GM12892 (cell line): ENCODE data around the gene FYB1.

Experiments
- DNase-seq: peaks from one replicate; pipeline ENCODE4 v3.0.0; 2011; ENCODE audit not compliant: insufficient read length
- FAIRE-seq: peaks from 2 replicates; lab custom pipeline; 2011; peaks lifted over from hg19 to GRCh38; lab: Jason Lieb, UNC
- POLR2A ChIP-seq: IDR thresholded peaks from 2 replicates; pipeline ENCODE4 v1.6.1; 2011; ENCODE audit warnings: low read depth, low read length, control low read depth
- POLR2AphosphoS5 ChIP-seq: IDR thresholded peaks from 2 replicates; pipeline ENCODE4 v1.6.1; 2011; ENCODE audit warnings: low read depth, low read length, control low read depth
- TAF1 ChIP-seq: IDR thresholded peaks from 2 replicates; pipeline ENCODE4 v1.6.1; 2011; ENCODE audit warnings: low read depth, mild to moderate bottlenecking, control low read depth, low read length, borderline replicate concordance

The FYB1 gene

GRCh38 chr5:39200081-39200480 is 19.3 kb downstream of the FYB1 start:
- no peak for FAIRE-seq
- TF ChIP-seq POLR2AphosphoS5 (no peak), POLR2A (no peak), TAF1 (no peak)
- no peak for DNase-seq

- DNase-seq (no peak), FAIRE-seq (no peak)
Measured at GRCh38 chr5:39199335-39199734, 20.0 kb downstream of the FYB1 start.

DNA sequence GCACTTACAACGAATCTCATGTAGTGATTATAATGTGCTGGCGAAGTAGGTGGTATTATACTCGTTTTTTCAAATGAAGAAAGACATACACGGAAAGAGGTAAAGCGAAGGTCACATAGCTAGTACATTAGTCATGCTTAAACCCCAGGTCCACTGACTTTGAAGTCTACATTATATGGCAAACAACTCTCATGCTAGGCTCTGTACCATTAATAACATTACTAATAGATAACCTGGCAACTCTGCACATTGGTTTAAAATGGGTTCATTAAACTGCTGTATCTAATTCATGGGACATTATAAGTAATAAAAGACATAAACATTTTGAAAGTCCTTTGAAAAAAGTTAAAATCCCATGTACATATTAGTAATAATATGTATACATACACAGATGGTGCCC is 21.2 kb downstream of the FYB1 start:
- no peak for DNase-seq
- FAIRE-seq = no peak
- TF ChIP-seq POLR2AphosphoS5 = no peak

More at GRCh38 chr5:39199335-39199734, 20.0 kb downstream of the FYB1 start:
- TF ChIP-seq POLR2AphosphoS5 = no peak
- no peak for TF ChIP-seq POLR2A
- no peak for TF ChIP-seq TAF1

GRCh38 chr5:39197556-39197955 is 21.8 kb downstream of the FYB1 start:
- FAIRE-seq (no peak), DNase-seq (no peak)
- TF ChIP-seq TAF1 (no peak), POLR2AphosphoS5 (no peak), POLR2A (no peak)

GRCh38 chr5:39195198-39195826 is 24.1 kb downstream of the FYB1 start:
- no peak for FAIRE-seq
- TF ChIP-seq POLR2A = no peak
- TF ChIP-seq POLR2AphosphoS5 = no peak
- no peak for TF ChIP-seq TAF1
- no peak for DNase-seq

- DNase-seq (no peak), FAIRE-seq (no peak)
- TF ChIP-seq POLR2AphosphoS5 (no peak), TAF1 (no peak), POLR2A (no peak)
Measured at GRCh38 chr5:39194466-39195136, 24.8 kb downstream of the FYB1 start.

DNA sequence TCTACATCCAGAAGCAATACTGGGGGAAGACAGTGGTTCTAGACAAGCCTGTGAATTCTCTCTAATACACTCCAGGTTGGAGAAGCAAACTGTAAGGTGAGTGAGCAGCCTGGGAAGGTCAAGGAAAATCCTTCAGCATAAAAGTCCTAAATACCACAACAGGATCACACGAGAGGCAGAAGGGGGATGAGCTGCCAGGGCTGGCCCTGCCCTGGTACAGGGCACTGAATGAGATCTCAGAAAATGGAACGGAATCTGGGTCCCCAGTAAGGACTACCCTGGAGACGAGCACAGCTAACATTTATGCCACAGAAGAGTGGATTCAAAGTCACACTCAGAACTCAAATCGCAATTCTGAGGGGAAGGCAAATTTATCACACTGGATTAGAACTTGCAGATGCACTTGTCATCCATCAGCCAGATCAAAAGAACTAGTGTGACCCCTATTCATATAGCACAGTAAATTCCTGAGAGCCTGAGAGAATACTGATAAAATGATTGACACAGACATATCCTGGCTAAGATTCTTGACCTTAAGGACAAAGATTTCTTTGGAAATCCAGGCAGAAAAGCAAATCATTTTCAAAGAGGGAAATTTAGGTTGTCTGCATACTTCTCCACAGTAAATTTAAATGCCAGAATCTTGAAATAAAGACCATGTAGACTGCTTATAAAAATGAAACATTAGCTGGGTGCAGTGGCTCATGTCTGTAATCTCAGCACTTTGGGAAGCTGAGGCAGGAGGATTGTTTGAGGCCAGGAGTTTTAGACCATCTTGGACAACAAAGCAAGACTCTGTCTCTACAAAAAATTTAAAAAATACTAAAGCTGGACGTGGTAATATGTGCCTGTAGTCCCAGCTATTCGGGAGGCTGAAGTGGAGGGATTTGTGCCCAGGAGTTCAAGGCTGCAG is 25.6 kb downstream of the FYB1 start:
- FAIRE-seq = no peak
- TF ChIP-seq POLR2AphosphoS5 (no peak), TAF1 (no peak), POLR2A (no peak)

GRCh38 chr5:39192450-39193160 is 26.8 kb downstream of the FYB1 start:
- DNase-seq (no peak), FAIRE-seq (no peak)
- TF ChIP-seq TAF1 (no peak), POLR2AphosphoS5 (no peak), POLR2A (no peak)

More for the DNA sequence above, 25.6 kb downstream of the FYB1 start:
- no peak for DNase-seq

- DNase-seq = no peak
- no peak for FAIRE-seq
- TF ChIP-seq POLR2AphosphoS5 = no peak
- TF ChIP-seq POLR2A = no peak
- TF ChIP-seq TAF1 = no peak
Measured at GRCh38 chr5:39191216-39191615, 28.1 kb downstream of the FYB1 start.

GRCh38 chr5:39190311-39191102 is 28.9 kb downstream of the FYB1 start:
- FAIRE-seq = no peak
- no peak for DNase-seq
- TF ChIP-seq TAF1 (no peak), POLR2A (no peak), POLR2AphosphoS5 (no peak)

DNA sequence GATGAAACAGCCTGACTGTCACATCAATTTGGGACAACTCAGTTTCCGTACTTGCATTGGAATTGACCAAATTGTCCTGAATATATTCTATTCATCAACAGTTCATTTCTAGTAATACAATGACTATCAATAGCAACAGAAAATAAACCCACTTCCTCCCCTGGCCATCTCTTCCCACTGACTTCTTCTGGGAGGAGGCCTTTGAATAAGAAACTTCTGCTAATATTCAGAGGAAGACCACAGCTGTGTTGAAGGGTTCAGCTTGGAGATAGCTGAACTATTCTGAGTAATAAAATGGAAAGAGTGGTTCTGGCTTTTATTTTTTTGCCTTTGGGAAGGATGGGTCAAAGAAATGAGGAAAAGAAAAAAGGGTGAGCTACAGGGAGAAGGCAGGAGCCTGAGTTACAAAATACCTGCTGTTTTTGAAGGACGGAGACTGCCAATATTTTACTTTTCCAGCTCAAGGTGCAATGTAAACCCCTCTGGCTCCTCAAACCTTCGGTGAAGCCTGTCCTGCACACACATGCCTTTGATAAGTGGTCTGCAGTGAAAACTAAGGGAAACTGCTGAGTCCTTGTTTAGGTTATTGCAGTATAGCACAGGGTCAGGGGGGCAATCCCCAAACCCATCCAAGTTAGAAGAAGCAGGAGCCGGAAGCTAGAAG is 29.9 kb downstream of the FYB1 start:
- FAIRE-seq = no peak
- TF ChIP-seq POLR2AphosphoS5 = no peak
- no peak for TF ChIP-seq POLR2A
- no peak for TF ChIP-seq TAF1
- no peak for DNase-seq
